NCI-H2171 (cell line): ENCODE results near the gene JAZF1.

Experiments used
- DNase-seq: peaks from one replicate; lab custom pipeline; 2025; lab: John Stamatoyannopoulos, UW

Gene JAZF1

GRCh38 chr7:28008911-28009310 lies 171.7 kb downstream of the JAZF1 start:
- no peak for DNase-seq

GRCh38 chr7:28008171-28008570 lies 172.4 kb downstream of the JAZF1 start:
- DNase-seq, result no peak

GRCh38 chr7:28006491-28006890 lies 174.1 kb downstream of the JAZF1 start:
- no peak for DNase-seq

GRCh38 chr7:28005847-28006231 lies 174.8 kb downstream of the JAZF1 start:
- DNase-seq, result no peak

GRCh38 chr7:28005075-28005846 lies 175.3 kb downstream of the JAZF1 start:
- no peak for DNase-seq

GRCh38 chr7:28003408-28003807 lies 177.2 kb downstream of the JAZF1 start:
- DNase-seq, result no peak

GRCh38 chr7:28002638-28003037 lies 178.0 kb downstream of the JAZF1 start:
- DNase-seq, result no peak

GRCh38 chr7:28001896-28002295 lies 178.7 kb downstream of the JAZF1 start:
- no peak for DNase-seq

GRCh38 chr7:27999829-28000228 lies 180.8 kb downstream of the JAZF1 start:
- peak; percentile 59 for DNase-seq

- DNase-seq, result no peak
These were observed 182.2 kb downstream of the JAZF1 start for GRCh38 chr7:27998382-27998781.

GRCh38 chr7:27997188-27997707 lies 183.3 kb downstream of the JAZF1 start:
- no peak for DNase-seq

GRCh38 chr7:27996141-27996540 lies 184.5 kb downstream of the JAZF1 start:
- no peak for DNase-seq

GRCh38 chr7:27995228-27995627 lies 185.4 kb downstream of the JAZF1 start:
- DNase-seq, result no peak

- no peak for DNase-seq
These were observed 186.0 kb downstream of the JAZF1 start for GRCh38 chr7:27994639-27995038.

- DNase-seq, result peak; percentile 42
These were observed 187.7 kb downstream of the JAZF1 start for GRCh38 chr7:27992755-27993493.

- peak; percentile 76 for DNase-seq
These were observed 188.5 kb downstream of the JAZF1 start for GRCh38 chr7:27992097-27992496.

GRCh38 chr7:27991006-27991528 lies 189.5 kb downstream of the JAZF1 start:
- DNase-seq, result no peak

- no peak for DNase-seq
These were observed 204.1 kb downstream of the JAZF1 start for GRCh38 chr7:27976531-27976930.

GRCh38 chr7:27973625-27974024 lies 207.0 kb downstream of the JAZF1 start:
- DNase-seq, result no peak

GRCh38 chr7:27972276-27972675 lies 208.3 kb downstream of the JAZF1 start:
- no peak for DNase-seq

GRCh38 chr7:27971171-27971812 lies 209.3 kb downstream of the JAZF1 start:
- DNase-seq, result no peak

- DNase-seq, result no peak
These were observed 210.2 kb downstream of the JAZF1 start for GRCh38 chr7:27970350-27970749.

GRCh38 chr7:27969346-27969745 lies 211.2 kb downstream of the JAZF1 start:
- no peak for DNase-seq
